Endothelial cell of umbilical vein (primary cell): ENCODE data around the gene GRIA3. TPM values are rescaled to one million over a fixed set of nuclear protein-coding genes. Genes with fewer than 3 reads are reported as not detected.

Experiments used
- BruUV-seq: library from RNA; stranded (reverse); fragments of 400-500 nt; replicated peaks from 2 replicates; lab custom pipeline; 2021; lab: Mats Ljungman, UMichigan
- CTCF ChIA-PET: fragments of 300-600, 350-600 bp; sonication (Branson Sonifier 250); formaldehyde crosslinking; loops from one replicate; lab custom pipeline; 2021; ENCODE audit warnings: antibody characterized with exemption, inconsistent platforms; lab: Charles Lee
- POLR2A ChIA-PET: fragments of 300-600, 350-600 bp; sonication (Branson Sonifier 250); formaldehyde crosslinking; loops from one replicate; lab custom pipeline; 2021; ENCODE audit warnings: antibody characterized with exemption, inconsistent platforms; lab: Charles Lee
- DNase-seq: peaks from one replicate; pipeline ENCODE4 v3.0.0-alpha.2; 2011; ENCODE audit warnings: low read depth, low spot score
- FAIRE-seq: peaks from 2 replicates; lab custom pipeline; 2011; peaks lifted over from hg19 to GRCh38; lab: Jason Lieb, UNC
- H2AFZ ChIP-seq: 2 replicates; pipeline ENCODE4 v1.6.0; 2012; ENCODE audit warnings: low read depth, low read length, control low read depth, inconsistent platforms
- H3K27ac ChIP-seq: 2 replicates; pipeline ENCODE4 v1.5.1; 2011; ENCODE audit warnings: low read depth, mild to moderate bottlenecking, control low read depth, low read length, moderate library complexity; ENCODE audit not compliant: insufficient read depth
- H3K27me3 ChIP-seq, 2 experiments: 2 replicates each; pipeline versions ENCODE4 v1.6.0 to v1.6.1; 2011; ENCODE audit warnings: low read length in 2 of 2, mixed read lengths in 1 of 2; ENCODE audit not compliant: control insufficient read depth in 2 of 2, insufficient read depth in 2 of 2
- H3K36me3 ChIP-seq, 2 experiments: 2 replicates in 1 of 2; 3 replicates in 1 of 2; pipeline ENCODE4 v1.5.1; 2011; ENCODE audit warnings: low read length in 2 of 2, mild to moderate bottlenecking in 1 of 2, moderate library complexity in 1 of 2; ENCODE audit not compliant: control insufficient read depth in 2 of 2, insufficient read depth in 2 of 2; ENCODE audit errors: extremely low read depth in 1 of 2
- H3K4me1 ChIP-seq: 3 replicates; pipeline ENCODE4 v1.5.1; 2011; ENCODE audit warnings: mild to moderate bottlenecking, low read length; ENCODE audit not compliant: control insufficient read depth, insufficient read depth; ENCODE audit errors: extremely low read depth
- H3K4me2 ChIP-seq: 2 replicates; pipeline ENCODE4 v1.6.1; 2011; ENCODE audit warnings: low read length, control low read depth, mixed read lengths; ENCODE audit not compliant: insufficient read depth
- H3K4me3 ChIP-seq, 3 experiments: fragments of 200-600 bp in 1 of 3; sonication (generic), shearing (Covaris generic) in 1 of 3; replicated peaks in 1 of 3; 2 replicates each; pipeline ENCODE4 v1.5.1; 2011 to 2016; ENCODE audit warnings: control low read depth in 3 of 3, low read length in 3 of 3, mild to moderate bottlenecking in 2 of 3, inconsistent platforms in 1 of 3, low read depth in 1 of 3, moderate library complexity in 1 of 3; ENCODE audit not compliant: insufficient read depth in 1 of 3
- H3K79me2 ChIP-seq: 2 replicates; pipeline ENCODE4 v1.6.0; 2012; ENCODE audit warnings: low read length, inconsistent platforms; ENCODE audit not compliant: control insufficient read depth, insufficient read depth
- H3K9ac ChIP-seq: replicated peaks from 2 replicates; pipeline ENCODE3; 2011; ENCODE audit warnings: low read length, control low read depth; ENCODE audit not compliant: insufficient read depth; ENCODE audit errors: extremely low read depth
- H3K9me1 ChIP-seq: replicated peaks from 3 replicates; pipeline ENCODE4 v1.6.0; 2011; ENCODE audit warnings: mild to moderate bottlenecking, low read length; ENCODE audit not compliant: control insufficient read depth, insufficient read depth; ENCODE audit errors: extremely low read depth
- H3K9me3 ChIP-seq: replicated peaks from 2 replicates; pipeline ENCODE4 v1.5.1; 2012; ENCODE audit warnings: low read length, inconsistent platforms; ENCODE audit not compliant: control insufficient read depth, insufficient read depth
- H4K20me1 ChIP-seq: replicated peaks from 2 replicates; pipeline ENCODE3; 2011; ENCODE audit warnings: mild to moderate bottlenecking, low read length; ENCODE audit not compliant: control insufficient read depth, insufficient read depth; ENCODE audit errors: extremely low read depth
- EZH2 ChIP-seq: IDR thresholded peaks from 2 replicates; pipeline ENCODE4 v1.6.1; 2012; ENCODE audit warnings: borderline replicate concordance, low read depth, mild to moderate bottlenecking, moderate library complexity, low read length, inconsistent platforms; ENCODE audit not compliant: severe bottlenecking
- GATA2 ChIP-seq: IDR thresholded peaks from 2 replicates; pipeline ENCODE4 v1.7.0; 2011; ENCODE audit warnings: low read depth, mild to moderate bottlenecking, moderate library complexity, mixed read lengths, low read length; ENCODE audit not compliant: insufficient read length, insufficient read depth
- JUN ChIP-seq: IDR thresholded peaks from 2 replicates; pipeline ENCODE4 v1.6.1; 2011; ENCODE audit warnings: borderline replicate concordance, low read depth; ENCODE audit not compliant: insufficient read length, insufficient read depth
- MYC ChIP-seq: IDR thresholded peaks from one replicate; pipeline ENCODE4 v1.6.1; 2011; ENCODE audit warnings: mild to moderate bottlenecking, low read depth, low read length
- POLR2AphosphoS5 ChIP-seq: IDR thresholded peaks from 2 replicates; pipeline ENCODE4 v1.6.1; 2012; ENCODE audit warnings: low read depth, mild to moderate bottlenecking, control low read depth, low read length, moderate library complexity; ENCODE audit not compliant: insufficient read depth
- dilution Hi-C: fragments of 300-500 bp; cut with MboI; formaldehyde crosslinking; loops from one replicate; pipeline ENCODE4 v1.15.0; 2019; ENCODE audit warnings: low sequenced_read_pairs; ENCODE audit not compliant: extremely low pct_ligation_motif_present
- intact Hi-C: fragments of 100-400 bp; cut with micrococcal nuclease; formaldehyde crosslinking; loops from one replicate; pipeline ENCODE4 v1.10.0; 2022
- polyA plus RNA-seq, 4 experiments: library from polyadenylated mRNA; depleted of rRNA in 3 of 4; stranded (reverse) in 3 of 4; unstranded in 1 of 4; fragments of >200 nt; gene quantifications; 2 replicates each; pipeline versions ENCODE4 v1.2.1 to v1.2.3, GENCODE V29; 2011 to 2012; ENCODE audit warnings: missing spikeins in 1 of 4
- total RNA-seq: library from RNA; stranded (reverse); gene quantifications from 2 replicates; pipeline ENCODE4 v1.2.3, GENCODE V29; 2021
- TF ChIP-seq, protein P1 (sequence below): IDR thresholded peaks from 2 replicates; pipeline ENCODE4 v1.6.1; 2011; ENCODE audit not compliant: insufficient read depth, insufficient read length
- TF ChIP-seq, protein P2 (sequence below), 2 donors: IDR thresholded peaks; 1 replicate in 1 of 2; 2 replicates in 1 of 2; pipeline ENCODE4 v1.5.1; 2011; ENCODE audit warnings: low read length in 2 of 2, mild to moderate bottlenecking in 2 of 2, moderate library complexity in 2 of 2, control low read depth in 1 of 2, inconsistent platforms in 1 of 2, low read depth in 1 of 2; ENCODE audit not compliant: insufficient read depth in 1 of 2; ENCODE audit errors: extremely low read depth in 1 of 2

Gene GRIA3
- total and polyA plus RNA-seq, 2 donors (not counting 3 experiments of a cell fraction or from before 2014, with no cell fraction given) = not detected

DNA sequence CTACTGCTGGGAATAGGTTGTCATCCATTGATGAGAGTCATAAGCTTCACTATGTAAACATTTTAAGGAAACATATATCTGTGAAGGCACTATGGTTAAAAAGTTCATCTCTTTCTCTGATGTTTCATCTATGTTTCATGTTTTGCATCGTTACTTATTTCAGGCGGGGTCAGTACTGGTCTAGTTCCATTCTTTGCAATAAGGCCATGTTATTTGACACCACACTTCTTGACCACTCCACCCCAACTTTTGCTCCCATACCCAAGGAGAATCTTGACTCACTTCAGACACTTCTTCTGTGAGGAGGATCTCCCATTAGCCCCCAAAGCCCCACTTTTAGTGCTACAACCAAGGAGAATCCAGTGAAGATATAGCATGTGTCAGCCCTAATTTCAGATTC, 119.4 kb downstream of the GRIA3 start:
- TF ChIP-seq MYC = no peak
- DNase-seq (no peak), FAIRE-seq (no peak)
- Histone ChIP-seq H3K36me3 (no peaks in the 10 kb centered on the region), H3K27me3 (no peaks in the 10 kb centered on the region), H3K79me2 (no peaks in the 10 kb centered on the region), H4K20me1 (no peaks in the 10 kb centered on the region), H3K4me3 (no peak overlapping the region), H3K9ac (no peak overlapping the region), H3K9me3 (no peaks in the 10 kb centered on the region), H3K4me1 (no peaks in the 10 kb centered on the region), H2AFZ (no peak overlapping the region), H3K4me2 (no peak overlapping the region), H3K27ac (no peak overlapping the region), H3K9me1 (no peaks in the 10 kb centered on the region)
- dilution Hi-C loops (no loop called here), intact Hi-C loops (no loop called here)
- POLR2A ChIA-PET = no interaction called here
- BruUV-seq = no TSS peak
- CTCF ChIA-PET = no interaction called here

DNA sequence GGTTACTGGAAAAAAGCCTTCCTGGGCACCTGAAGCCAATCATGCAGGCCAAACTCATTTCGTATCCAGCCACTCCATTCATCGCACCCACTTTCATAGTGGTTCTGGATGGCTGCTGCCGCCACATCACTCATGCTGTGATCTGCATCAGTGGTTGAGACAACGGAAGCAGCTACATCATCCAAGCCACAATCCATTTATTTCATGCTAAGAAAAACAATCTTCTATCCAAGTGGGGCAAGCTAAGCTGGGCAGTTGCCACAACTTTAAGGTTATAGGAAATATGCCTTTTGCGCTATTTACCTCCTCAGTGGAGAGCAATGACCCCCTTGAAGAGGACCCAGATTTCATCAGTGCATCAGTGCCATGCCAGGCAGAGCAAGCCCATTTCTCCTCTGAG, 124.6 kb downstream of the GRIA3 start:
- dilution Hi-C loops = no loop called here
- POLR2A ChIA-PET = no interaction called here

More for the DNA sequence above, 124.6 kb downstream of the GRIA3 start:
- H3K79me2 ChIP-seq = no peaks in the 10 kb centered on the region
- no peaks in the 10 kb centered on the region for H4K20me1 ChIP-seq
- H3K9me3 ChIP-seq = no peaks in the 10 kb centered on the region
- no peak overlapping the region for H3K27ac ChIP-seq
- H2AFZ ChIP-seq = no peak overlapping the region
- TF ChIP-seq GATA2 = no peak
- TF ChIP-seq, protein P1, sequence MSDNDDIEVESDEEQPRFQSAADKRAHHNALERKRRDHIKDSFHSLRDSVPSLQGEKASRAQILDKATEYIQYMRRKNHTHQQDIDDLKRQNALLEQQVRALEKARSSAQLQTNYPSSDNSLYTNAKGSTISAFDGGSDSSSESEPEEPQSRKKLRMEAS = no peak
- TF ChIP-seq JUN = no peak
- no peak for TF ChIP-seq POLR2AphosphoS5
- TF ChIP-seq, protein P2, sequence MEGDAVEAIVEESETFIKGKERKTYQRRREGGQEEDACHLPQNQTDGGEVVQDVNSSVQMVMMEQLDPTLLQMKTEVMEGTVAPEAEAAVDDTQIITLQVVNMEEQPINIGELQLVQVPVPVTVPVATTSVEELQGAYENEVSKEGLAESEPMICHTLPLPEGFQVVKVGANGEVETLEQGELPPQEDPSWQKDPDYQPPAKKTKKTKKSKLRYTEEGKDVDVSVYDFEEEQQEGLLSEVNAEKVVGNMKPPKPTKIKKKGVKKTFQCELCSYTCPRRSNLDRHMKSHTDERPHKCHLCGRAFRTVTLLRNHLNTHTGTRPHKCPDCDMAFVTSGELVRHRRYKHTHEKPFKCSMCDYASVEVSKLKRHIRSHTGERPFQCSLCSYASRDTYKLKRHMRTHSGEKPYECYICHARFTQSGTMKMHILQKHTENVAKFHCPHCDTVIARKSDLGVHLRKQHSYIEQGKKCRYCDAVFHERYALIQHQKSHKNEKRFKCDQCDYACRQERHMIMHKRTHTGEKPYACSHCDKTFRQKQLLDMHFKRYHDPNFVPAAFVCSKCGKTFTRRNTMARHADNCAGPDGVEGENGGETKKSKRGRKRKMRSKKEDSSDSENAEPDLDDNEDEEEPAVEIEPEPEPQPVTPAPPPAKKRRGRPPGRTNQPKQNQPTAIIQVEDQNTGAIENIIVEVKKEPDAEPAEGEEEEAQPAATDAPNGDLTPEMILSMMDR (IDR thresholded peaks at IDR 0.05; ENCODE audit: extremely low read depth in 1 of 2, insufficient read depth in 1 of 2, low read depth in 1 of 2, low read length in 2 of 2) = no peak
- TF ChIP-seq EZH2 = no peak
- H3K9me1 ChIP-seq = no peaks in the 10 kb centered on the region
- no peaks in the 10 kb centered on the region for H3K36me3 ChIP-seq
- H3K4me3 ChIP-seq = no peak overlapping the region
- intact Hi-C loops = no loop called here
- CTCF ChIA-PET = no interaction called here
- no peak for FAIRE-seq
- H3K9ac ChIP-seq = no peak overlapping the region
- no peaks in the 10 kb centered on the region for H3K27me3 ChIP-seq
- H3K4me2 ChIP-seq = no peak overlapping the region
- H3K4me1 ChIP-seq = no peaks in the 10 kb centered on the region
- no peak for DNase-seq
- no TSS peak for BruUV-seq
